MM.1S (cell line): ENCODE data around the gene CASZ1.

Experiments used
- DNase-seq: peaks from one replicate; pipeline ENCODE4 v3.0.0-alpha.2; 2015
- H2AFZ ChIP-seq: fragments of 300-600 bp; sonication (generic); 2 replicates; pipeline ENCODE4 v1.6.0; 2016; ENCODE audit warnings: antibody characterized with exemption, low read length
- H3F3A ChIP-seq: fragments of 300-600 bp; sonication (generic); 2 replicates; pipeline ENCODE4 v1.6.1; 2016; ENCODE audit warnings: mild to moderate bottlenecking, antibody characterized with exemption, low read length, moderate library complexity, mixed read lengths; ENCODE audit not compliant: insufficient read depth
- H3K27ac ChIP-seq: fragments of 300-600 bp; sonication (generic); 2 replicates; pipeline ENCODE4 v1.5.1; 2016; ENCODE audit warnings: mild to moderate bottlenecking, low read length
- H3K27me3 ChIP-seq: fragments of 300-600 bp; sonication (generic); replicated peaks from 2 replicates; pipeline ENCODE4 v1.6.0; 2016; ENCODE audit warnings: low read length; ENCODE audit not compliant: insufficient read depth
- H3K36me3 ChIP-seq: fragments of 300-600 bp; sonication (generic); replicated peaks from 2 replicates; pipeline ENCODE4 v1.6.1; 2016; ENCODE audit warnings: mild to moderate bottlenecking, low read length, mixed read lengths; ENCODE audit not compliant: insufficient read depth
- H3K4me1 ChIP-seq: fragments of 300-600 bp; sonication (generic); 2 replicates; pipeline ENCODE4 v1.6.1; 2016; ENCODE audit warnings: low read length, mixed read lengths
- H3K4me2 ChIP-seq: fragments of 300-600 bp; sonication (generic); 2 replicates; pipeline ENCODE4 v1.6.0; 2016; ENCODE audit warnings: low read depth, low read length
- H3K4me3 ChIP-seq: fragments of 300-600 bp; sonication (generic); 2 replicates; pipeline ENCODE4 v1.5.1; 2016; ENCODE audit warnings: low read length, mixed read lengths
- H3K79me2 ChIP-seq: fragments of 300-600 bp; sonication (generic); 2 replicates; pipeline ENCODE4 v1.6.1; 2016; ENCODE audit warnings: mixed run types, low read length, mixed read lengths
- H3K9ac ChIP-seq: fragments of 300-600 bp; sonication (generic); 2 replicates; pipeline ENCODE4 v1.6.1; 2016; ENCODE audit warnings: low read length, mixed read lengths
- H3K9me2 ChIP-seq: fragments of 300-600 bp; sonication (generic); replicated peaks from 2 replicates; pipeline ENCODE4 v1.6.1; 2016; ENCODE audit warnings: mild to moderate bottlenecking, low read length, mixed read lengths; ENCODE audit not compliant: insufficient read depth
- H3K9me3 ChIP-seq: fragments of 300-600 bp; sonication (generic); replicated peaks from 2 replicates; pipeline ENCODE4 v1.6.1; 2016; ENCODE audit warnings: mild to moderate bottlenecking, low read length, mixed read lengths; ENCODE audit not compliant: insufficient read depth
- H4K20me1 ChIP-seq: fragments of 300-600 bp; sonication (generic); 2 replicates; pipeline ENCODE4 v1.6.1; 2016; ENCODE audit warnings: mild to moderate bottlenecking, low read length, moderate library complexity, mixed read lengths; ENCODE audit not compliant: insufficient read depth
- CTCF ChIP-seq: fragments of 300-600 bp; sonication (generic); IDR thresholded peaks from 2 replicates; pipeline ENCODE4 v1.5.1; 2016; ENCODE audit warnings: antibody characterized with exemption, low read length, mixed read lengths
- EZH2 ChIP-seq: fragments of 300-600 bp; sonication (generic); optimal IDR thresholded peaks from 2 replicates; pipeline ENCODE3; 2017; ENCODE audit warnings: low read depth, mild to moderate bottlenecking, antibody characterized with exemption, low read length, mixed read lengths
- EZH2phosphoT487 ChIP-seq: fragments of 300-600 bp; sonication (generic); IDR thresholded peaks from 2 replicates; pipeline ENCODE4 v1.6.1; 2018; ENCODE audit warnings: antibody characterized with exemption, low read length

The CASZ1 gene

GRCh38 chr1:10782491-10783244 is 13.8 kb downstream of the CASZ1 start:
- no peaks in the 10 kb centered on the region for H3K9me3 ChIP-seq
- no peak overlapping the region for H3K27ac ChIP-seq
- H3F3A ChIP-seq, result no peaks in the 10 kb centered on the region
- H3K9ac ChIP-seq, result no peak overlapping the region
- peaks cover 99% of the 10 kb centered on the region for H3K27me3 ChIP-seq
- H4K20me1 ChIP-seq, result no peaks in the 10 kb centered on the region
- H2AFZ ChIP-seq, result no peak overlapping the region
- H3K79me2 ChIP-seq, result no peaks in the 10 kb centered on the region
- H3K4me3 ChIP-seq, result no peak overlapping the region
- TF ChIP-seq EZH2phosphoT487 (no peak), CTCF (no peak), EZH2 (no peak)
- no peaks in the 10 kb centered on the region for H3K4me1 ChIP-seq
- H3K9me2 ChIP-seq, result no peaks in the 10 kb centered on the region
- H3K36me3 ChIP-seq, result no peaks in the 10 kb centered on the region
- no peak overlapping the region for H3K4me2 ChIP-seq
- DNase-seq, result no peak

DNA sequence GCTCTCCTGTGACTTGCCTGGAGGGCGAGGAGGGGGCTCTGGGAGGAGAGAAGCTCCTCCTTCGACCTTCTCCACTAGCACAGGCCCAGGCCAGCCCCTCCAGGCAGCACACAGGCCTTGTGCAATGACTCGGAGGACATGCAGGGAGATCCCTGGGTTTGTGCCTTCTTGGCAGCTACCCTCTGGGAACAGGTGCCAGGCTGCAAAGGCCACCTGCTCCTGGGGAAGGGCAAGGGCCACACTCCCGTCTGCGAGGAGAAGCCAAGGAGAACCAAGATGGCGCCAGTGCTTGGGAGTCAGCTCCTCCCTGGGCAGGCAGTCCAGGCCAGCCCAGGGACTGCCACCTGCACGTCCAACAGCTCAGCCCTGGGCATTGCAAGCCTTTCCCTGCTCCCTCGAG is 15.3 kb downstream of the CASZ1 start:
- H3K27ac ChIP-seq, result no peak overlapping the region

DNA sequence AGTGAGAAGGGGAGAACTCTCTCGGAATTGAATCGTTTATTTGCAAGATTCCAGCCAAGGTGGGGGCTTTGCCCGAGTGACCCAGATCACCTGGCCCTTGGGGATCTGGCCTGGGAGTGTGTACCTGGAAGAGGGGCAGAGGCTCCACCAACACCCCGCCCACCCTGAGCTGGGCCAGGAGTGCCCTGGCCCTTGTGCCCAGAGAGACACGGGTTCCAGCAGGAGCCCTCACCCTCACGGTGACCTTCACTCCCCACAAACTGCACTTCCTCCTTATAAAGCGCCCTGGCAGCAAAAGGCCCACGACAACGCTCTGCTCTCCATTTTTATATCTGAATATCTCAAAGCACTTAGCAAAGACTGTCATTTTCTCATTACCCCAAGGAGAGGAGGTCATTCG is 16.6 kb downstream of the CASZ1 start:
- H3F3A ChIP-seq, result no peaks in the 10 kb centered on the region
- H3K4me3 ChIP-seq, result no peak overlapping the region
- no peak overlapping the region for H2AFZ ChIP-seq
- no peak for DNase-seq
- TF ChIP-seq EZH2phosphoT487 (no peak), EZH2 (no peak), CTCF (no peak)
- no peak overlapping the region for H3K4me2 ChIP-seq
- H3K9me3 ChIP-seq, result no peaks in the 10 kb centered on the region
- peaks cover 99% of the 10 kb centered on the region for H3K27me3 ChIP-seq
- H3K9ac ChIP-seq, result no peak overlapping the region
- H3K36me3 ChIP-seq, result no peaks in the 10 kb centered on the region
- H3K4me1 ChIP-seq, result no peaks in the 10 kb centered on the region
- no peaks in the 10 kb centered on the region for H3K9me2 ChIP-seq
- no peaks in the 10 kb centered on the region for H3K79me2 ChIP-seq
- no peak overlapping the region for H3K27ac ChIP-seq
- H4K20me1 ChIP-seq, result no peaks in the 10 kb centered on the region

More for the DNA sequence above, 15.3 kb downstream of the CASZ1 start:
- TF ChIP-seq EZH2, result no peak
- TF ChIP-seq EZH2phosphoT487, result no peak
- TF ChIP-seq CTCF, result no peak
- Histone ChIP-seq H4K20me1 (no peaks in the 10 kb centered on the region), H3K4me1 (no peaks in the 10 kb centered on the region), H3K9me2 (no peaks in the 10 kb centered on the region), H3K79me2 (no peaks in the 10 kb centered on the region), H3K36me3 (no peaks in the 10 kb centered on the region), H3K4me2 (no peak overlapping the region), H3K9me3 (no peaks in the 10 kb centered on the region), H2AFZ (no peak overlapping the region), H3K4me3 (no peak overlapping the region), H3K9ac (no peak overlapping the region), H3F3A (no peaks in the 10 kb centered on the region), H3K27me3 (peaks cover 99% of the 10 kb centered on the region)
- no peak for DNase-seq
